HG03175 (cell line): Measurements from ENCODE around the gene C1orf210.

ENCODE experiments used
- ATAC-seq: cut with Tn5 transposase; IDR thresholded peaks from one replicate; pipeline ENCODE4 v1.9.1; 2021; ENCODE audit warnings: mild to moderate bottlenecking, moderate library complexity; ENCODE audit not compliant: unreplicated experiment

Gene C1orf210

DNA sequence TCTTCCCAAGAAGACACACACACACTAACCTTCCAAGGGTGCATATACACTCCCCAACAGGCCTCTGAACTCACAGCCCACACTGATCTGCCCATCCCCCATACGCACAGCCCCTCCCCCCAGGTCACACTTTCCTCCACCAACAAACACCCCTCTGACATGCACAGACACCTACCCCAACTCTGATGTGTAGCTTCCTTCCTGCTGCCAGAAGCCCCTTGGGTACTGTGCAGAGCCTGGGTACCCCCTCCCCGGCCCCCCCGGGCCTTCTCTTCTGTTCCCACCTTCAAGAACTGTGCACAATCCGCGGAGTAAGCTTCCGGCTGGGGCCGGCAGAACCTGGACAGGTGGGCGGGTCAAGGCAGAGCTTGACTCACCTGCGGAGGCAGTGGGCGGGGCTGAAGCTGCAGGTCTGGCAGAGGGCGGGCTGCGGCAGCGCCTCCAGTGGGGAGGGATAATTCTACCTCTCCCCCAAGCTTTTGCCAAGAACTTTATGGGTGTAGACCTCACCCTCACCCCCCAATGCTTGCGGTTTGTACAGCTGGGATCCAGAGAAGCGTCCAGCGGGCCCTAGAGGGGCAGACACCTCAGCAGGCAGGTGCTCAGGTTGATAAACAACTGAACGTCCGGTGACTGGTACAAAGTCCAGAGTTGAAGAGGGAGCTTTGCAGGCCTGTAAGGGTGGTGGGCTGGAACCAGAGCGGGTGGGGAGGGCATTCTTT, at the start of gene C1orf210:
TSS of gene C1orf210 (minus strand) at position 313 of the 722 bp plus-strand sequence. CDS start 2,311 bp downstream, outside the sequence.
- ATAC-seq = no peak

DNA sequence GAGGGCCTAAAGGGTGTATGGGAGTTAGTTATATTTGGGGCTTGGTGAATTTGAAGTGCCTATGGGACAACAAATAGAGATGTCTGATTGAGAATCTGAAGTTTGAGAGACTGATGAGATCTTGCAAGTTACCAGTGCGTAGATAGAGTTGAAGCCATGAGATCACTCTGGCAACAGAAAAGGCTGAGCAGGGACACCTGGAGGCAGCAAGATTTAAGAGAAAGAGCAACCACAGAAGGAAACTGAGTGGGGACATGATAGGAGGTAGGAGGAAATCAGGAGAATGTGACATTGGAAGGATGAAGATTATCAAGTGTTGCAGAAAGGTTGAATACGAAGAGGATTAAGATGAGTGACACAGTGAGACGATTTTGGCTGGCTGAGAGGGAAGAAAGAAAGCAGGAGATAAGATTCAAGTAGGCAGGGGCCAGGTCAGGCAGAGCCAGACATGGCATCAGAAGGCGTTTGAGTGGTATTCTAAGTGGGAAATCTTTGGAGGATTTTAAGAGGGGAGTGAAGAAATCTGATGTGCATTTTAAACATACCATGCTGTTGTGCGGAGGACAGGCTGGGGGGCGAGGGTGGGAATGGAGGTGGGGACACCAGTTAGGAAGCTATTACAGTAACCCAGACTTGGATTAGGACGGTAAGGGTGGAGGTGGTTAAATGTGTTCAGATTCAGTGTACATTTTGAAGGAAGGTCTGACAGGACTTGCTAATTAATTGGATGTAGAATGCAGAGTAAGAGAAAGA, 49.2 kb upstream of the C1orf210 start:
- no peak for ATAC-seq

DNA sequence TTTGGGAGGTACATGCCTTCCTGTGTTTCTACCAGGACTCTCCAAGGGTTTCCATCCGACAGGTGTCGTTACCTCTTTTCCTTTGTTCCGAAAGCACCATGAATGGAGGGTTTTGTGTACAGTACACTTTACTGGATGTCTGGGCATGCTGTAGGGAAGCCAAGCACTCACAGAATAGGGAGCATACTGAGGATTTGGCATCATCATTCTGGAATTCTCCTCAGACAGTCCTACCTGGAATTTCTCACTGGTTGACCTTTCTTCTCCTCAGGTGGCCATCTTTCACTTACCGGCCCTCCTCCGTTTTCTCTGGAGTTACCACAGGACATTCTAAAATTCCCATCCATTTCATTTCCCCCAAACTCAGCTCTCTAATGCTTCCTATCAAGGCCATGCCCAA, 46.3 kb upstream of the C1orf210 start:
- no peak for ATAC-seq

DNA sequence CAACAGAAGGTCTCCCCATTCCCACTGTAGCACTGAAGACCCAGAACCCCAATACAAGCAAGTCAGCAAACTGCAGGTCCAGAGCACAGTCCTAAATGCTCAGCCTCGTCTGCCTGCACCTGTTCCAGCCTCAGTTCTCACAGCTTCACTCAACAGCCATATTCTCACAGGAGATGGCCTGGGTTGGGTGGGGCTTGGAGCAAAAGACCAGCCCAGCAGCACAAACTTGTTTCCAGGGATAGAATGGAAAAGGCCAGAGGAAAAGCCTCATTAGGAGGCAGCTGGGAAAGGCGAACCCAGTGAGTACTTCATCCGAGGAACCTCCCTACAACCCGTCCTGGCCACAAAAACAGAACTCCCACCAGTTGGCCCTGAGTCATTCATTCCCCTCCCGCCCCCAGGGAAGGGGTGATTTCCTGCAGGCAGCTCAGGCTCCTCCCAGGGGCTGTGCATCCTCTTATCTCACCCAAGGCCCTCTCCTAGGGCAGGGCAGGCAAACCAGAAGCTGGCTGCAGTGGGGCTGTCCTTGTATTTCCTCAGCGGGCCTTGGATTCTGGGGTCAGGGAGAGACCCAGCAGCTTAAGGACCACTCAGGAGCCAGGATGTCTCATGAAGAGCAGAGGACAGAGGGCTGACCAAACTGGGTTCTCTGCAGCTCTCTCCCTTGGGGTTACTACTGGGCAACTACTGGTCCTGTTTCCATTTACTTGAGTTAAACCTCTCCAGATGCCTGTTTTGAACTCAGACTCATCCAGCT, 44.8 kb upstream of the C1orf210 start:
- ATAC-seq = no peak

DNA sequence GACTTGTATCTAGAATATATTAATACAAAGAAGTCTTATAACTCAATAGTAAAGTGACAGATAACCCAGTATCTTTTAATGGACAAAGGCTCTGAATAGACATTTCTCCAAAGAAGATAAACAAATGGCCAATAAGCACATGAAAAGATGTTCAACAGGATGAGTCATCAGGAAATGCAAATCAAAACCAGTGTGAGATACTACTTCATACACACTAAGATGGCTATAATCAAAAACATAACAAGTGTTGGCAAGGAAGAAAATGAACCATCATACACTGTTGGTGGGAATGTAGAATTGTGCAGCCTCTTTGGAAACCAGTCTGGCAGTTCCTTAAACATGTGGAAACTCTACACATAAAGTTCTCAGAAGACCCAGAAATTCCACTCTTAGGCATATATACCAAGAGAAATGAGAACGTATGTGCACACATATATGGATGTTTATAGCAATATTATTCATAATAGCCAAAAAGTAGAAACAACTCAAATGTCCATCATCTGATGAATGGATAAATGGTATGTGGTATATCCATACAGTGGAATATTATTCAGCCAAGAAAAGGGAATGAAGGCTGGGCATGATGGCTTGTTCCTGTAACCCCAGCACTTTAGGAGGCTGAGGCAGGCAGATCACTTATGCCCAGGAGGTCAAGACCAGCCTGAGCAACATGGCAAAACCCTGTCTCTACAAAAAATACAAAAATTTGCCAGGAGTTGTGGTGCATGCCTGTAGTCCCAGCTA, 42.3 kb upstream of the C1orf210 start:
- ATAC-seq = no peak

DNA sequence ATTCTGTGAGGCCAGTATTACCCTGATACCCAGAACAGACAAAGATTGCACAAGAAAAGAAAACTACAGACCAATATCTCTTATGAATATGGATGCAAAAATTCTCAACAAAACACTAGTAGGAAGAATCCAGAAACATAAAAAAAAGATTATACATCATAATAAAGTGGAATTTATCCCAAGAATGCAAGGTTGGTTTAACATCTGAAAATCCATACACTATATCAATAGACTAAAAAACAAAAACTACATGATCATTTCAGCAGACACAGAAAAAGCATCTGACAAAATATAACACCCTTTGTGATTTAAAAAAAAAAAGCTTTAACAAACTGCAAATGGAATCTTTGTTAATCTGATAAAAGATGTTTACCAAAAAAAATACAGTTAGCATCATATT, 40.0 kb upstream of the C1orf210 start:
- no peak for ATAC-seq

DNA sequence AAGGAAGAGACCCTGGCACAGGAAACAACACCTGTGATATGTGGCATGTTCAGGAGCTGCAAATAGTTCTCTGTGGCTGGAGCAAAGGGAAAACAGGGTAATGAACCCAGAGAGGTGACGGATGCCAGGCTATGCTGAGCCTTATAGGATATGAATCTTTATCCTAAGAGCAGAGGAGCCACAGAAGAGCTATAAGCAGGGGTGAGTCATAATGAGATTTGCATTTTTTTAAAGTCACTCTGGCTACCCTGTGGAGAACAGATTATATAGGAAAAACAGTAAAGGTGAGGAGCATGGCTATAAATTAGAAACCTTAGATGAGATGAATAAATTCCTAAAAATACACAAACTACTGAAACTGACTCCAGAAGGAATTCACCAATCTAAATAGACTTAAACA, 39.4 kb upstream of the C1orf210 start:
- no peak for ATAC-seq

DNA sequence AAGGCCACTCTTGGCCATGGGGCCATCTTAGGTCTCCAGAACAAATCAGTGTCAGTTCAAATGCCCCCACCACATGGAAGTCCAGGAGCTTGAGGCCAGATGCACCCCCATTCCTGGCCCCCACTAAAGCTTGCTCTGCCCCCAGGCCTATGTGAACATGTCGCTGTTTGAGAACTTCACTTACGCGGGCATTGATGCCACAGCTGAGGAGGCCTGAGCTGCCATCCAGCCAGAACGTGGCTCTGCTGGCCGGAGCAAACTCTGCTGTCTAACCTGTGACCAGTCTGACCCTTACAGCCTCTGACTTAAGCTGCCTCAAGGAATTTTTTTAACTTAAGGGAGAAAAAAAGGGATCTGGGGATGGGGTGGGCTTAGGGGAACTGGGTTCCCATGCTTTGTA, 37.1 kb upstream of the C1orf210 start:
- no peak for ATAC-seq

DNA sequence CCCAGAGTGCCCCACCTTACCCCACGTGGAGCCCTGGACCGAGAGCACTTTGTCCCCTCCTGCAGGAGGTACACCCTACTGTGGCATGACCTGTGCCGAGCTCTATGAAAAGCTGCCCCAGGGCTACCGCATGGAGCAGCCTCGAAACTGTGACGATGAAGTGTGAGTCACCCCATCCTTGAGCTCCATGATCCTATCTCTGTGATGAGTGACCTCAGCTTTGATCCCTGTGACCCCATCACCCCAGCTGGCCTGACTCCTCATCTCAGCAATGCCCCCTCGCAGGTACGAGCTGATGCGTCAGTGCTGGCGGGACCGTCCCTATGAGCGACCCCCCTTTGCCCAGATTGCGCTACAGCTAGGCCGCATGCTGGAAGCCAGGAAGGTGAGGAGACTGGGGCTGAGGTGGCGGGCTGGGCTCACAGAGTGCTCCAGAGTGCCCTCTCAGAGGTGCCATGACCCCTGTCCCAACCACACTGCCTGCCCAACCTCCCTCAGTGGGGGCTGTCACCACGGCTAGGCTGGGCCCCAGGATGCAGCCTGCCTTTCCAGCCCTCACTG, 36.0 kb upstream of the C1orf210 start:
- no peak for ATAC-seq

DNA sequence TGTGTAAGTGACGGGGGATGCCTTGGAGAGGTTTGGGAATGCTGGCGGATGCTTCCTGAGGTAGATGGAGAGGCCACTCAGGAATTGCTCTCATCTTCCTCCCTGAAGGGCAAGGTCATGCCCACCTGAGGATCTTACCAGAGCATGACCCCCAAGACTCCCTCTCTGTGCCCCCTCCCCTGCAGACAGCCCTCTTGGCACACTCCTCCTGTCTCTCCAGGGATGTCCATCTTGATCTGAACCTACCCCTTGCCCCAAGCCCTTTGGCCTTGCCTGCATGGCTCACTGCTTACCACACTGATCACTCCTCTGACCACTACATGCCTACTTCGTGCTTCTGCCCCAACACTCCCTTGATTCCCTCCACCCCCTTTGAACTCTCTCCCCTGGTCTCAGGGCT, 34.4 kb upstream of the C1orf210 start:
- ATAC-seq = no peak

DNA sequence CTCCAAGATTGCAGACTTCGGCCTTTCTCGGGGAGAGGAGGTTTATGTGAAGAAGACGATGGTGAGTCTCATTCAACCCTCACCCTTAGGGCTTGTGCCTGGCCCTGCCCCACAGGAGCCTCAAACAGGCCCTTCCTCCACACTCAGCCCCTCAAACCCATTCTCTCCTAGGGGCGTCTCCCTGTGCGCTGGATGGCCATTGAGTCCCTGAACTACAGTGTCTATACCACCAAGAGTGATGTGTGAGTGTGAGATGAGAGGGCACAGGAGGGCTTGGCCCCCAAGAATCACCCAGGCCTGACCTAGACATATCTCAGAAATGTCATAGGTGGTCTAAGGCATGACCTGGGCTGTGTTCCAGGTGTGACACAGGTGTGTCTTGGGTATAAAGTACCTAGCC, 33.9 kb upstream of the C1orf210 start:
- ATAC-seq = no peak

DNA sequence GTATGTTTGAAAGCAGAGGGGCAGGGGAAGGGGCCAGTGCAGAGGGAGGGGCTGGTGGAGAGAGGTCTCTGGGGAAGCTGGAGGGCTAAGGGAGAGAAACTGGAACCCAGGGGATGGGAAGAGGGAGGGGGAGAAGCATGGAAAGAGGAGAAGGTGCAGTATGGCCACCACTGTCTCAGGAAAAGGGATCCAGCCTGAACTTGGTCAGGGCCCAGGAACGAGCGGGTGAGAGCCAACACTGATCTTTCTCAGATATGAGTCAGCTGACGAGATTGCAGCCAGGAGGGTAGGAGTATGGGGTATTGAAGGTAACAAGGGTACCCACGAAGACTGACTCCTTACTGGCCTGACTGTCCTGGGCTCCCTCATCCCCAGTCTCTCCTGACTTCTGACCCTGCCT, 33.5 kb upstream of the C1orf210 start:
- ATAC-seq = no peak

DNA sequence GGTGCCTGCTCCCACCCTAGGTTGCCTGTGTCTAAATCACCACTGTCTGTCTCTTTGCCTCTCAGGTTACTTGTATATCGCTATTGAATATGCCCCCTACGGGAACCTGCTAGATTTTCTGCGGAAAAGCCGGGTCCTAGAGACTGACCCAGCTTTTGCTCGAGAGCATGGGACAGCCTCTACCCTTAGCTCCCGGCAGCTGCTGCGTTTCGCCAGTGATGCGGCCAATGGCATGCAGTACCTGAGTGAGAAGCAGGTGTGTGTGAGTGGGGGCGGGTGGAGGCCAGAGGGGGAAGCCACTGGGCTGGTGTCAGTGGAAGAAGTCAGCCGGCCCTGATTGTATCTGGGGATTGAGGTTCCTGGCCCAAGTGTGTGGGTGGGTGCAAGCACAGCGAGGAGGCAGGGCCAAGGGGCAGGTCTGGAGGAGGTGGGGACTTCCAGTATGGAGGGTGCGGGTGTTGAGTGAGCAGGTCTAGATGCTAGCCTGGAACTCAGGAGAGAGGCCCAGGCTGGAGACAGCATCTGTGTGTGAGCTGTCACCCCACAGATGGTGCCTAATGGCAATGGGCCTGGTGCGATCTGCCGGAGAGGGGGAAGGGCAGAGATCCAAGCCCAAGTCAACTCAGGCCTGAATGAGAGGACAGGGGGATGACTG, 32.6 kb upstream of the C1orf210 start:
- ATAC-seq = no peak

DNA sequence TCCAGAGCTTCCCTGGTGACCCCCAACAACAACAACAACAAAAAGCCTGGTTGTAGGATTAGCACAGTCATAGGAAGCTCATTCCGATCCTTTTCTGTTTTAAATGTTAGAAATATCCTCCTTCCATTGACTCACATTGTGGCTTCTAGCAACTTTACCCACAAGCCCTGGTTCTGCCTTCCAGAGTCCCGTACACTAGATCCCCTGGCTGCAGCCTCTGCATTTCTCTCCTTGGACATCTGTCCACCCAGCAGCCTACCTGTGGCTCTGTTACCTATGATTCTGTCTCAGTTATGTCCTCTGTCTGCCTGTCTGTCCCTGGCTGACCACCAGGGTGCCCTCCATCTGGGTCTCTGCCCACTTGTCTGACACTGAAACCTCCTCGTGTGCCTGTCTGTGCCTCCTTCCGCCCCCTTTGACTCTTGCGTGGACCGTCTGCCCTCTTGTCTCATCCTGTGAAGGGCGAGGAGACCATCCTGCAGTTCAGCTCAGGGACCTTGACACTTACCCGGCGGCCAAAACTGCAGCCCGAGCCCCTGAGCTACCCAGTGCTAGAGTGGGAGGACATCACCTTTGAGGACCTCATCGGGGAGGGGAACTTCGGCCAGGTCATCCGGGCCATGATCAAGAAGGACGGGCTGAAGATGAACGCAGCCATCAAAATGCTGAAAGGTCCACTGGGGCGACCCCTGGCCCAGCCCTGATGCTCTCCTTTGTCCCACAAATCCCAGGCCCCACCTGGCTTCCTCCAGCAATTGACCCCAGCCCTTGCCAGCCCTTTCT, 31.5 kb upstream of the C1orf210 start:
- no peak for ATAC-seq

DNA sequence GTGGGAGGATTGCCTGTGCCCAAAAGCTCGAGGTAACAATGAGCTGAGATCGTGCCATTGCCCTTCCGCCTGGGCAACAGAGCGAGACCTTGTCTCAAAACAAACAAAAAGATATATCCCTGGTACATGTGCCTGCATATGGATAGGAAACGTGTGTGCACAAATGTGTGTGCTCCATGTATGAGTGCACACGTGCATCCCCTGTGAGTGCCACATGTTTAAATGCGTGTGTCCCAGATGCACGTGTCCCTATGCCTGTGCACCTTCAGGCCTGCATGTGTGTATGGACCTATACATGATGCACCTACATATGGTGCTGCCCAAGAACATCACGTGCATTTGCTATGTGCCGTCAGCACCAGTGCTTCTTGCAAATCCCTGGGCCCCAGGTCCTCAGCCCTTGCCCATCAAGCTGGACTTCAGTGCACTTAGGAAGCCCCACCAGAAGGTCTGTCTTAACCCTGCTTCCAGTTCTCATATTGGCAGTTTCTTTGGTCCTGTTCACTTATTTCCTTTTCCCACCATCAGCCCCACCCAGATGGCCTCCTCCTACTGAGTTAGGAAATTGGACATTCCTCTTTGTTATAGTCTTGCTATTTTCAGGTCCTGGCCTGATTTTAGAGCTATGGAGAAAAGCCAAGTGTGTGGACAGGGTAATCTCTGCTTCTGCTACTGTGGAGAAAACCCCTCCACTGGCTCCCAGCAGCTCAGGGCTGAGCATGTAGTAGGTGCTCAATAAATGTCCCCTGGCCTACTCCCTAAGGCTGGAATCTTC, 30.8 kb upstream of the C1orf210 start:
- ATAC-seq = no peak

DNA sequence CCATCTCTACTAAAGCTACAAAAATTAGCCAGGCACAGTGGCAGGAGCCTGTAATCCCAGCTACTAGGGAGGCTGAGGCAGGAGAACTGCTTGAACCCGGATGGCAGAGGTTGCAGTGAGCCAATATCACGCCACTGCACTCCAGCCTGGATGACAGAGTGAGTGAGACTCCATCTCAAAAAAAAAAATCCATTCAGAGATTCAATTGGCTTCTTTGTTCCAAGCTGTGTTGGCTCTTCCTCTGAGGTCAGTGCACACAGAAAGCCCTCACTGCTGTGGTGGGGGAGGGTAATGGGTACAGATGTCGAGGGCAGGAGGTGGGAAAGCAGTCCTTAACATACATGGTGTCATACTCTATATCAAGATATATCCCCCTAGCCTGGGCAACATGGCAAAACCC, 30.1 kb upstream of the C1orf210 start:
- ATAC-seq = no peak

DNA sequence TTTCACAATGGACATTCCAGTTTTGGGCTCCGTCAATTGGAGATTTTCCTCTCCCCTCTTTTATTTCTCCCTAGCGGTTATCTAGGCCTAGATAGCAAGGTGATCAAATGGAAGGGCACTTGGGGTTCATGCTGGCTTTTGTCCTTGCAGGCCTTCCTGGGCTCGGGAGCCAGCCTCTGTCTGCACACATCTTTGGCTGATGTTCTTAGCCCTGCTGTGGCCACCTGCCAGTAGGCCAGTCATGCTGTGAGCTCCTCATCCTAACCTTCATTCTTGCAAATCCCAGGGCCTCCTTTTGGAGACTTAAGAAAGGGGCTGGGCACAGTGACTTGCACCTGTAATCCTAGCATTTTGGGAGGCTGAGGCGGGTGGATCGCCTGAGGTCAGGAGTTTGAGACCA, 28.9 kb upstream of the C1orf210 start:
- no peak for ATAC-seq

DNA sequence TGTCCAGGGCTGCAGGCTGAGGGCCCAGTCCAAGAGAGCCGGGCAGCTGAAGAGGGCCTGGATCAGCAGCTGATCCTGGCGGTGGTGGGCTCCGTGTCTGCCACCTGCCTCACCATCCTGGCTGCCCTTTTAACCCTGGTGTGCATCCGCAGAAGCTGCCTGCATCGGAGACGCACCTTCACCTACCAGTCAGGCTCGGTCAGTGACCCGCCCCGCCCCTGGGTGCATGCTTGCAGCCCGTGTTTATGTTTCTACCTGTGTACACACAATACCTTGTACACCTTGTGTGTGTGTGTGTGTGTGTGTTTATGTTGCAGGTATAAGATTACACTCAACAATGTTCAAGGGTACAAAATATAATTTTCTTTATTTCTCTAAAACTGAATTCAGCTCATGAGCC, 28.4 kb upstream of the C1orf210 start:
- no peak for ATAC-seq
